HepG2 (cell line): ENCODE data around the gene EWSR1. TPM values are rescaled to one million over a fixed set of nuclear protein-coding genes. Genes with fewer than 3 reads are reported as not detected.

Source experiments
- ARNT2 ChIP-seq: sonication (generic); formaldehyde crosslinking; IDR thresholded peaks from 2 replicates; pipeline ENCODE4 v1.8.0; 2022; ENCODE audit warnings: mild to moderate bottlenecking, low read depth, missing genetic modification reagents, moderate library complexity
- DNMT1 ChIP-seq: sonication (generic); formaldehyde crosslinking; IDR thresholded peaks from 2 replicates; pipeline ENCODE4 v1.5.1; 2020; ENCODE audit warnings: mild to moderate bottlenecking, missing genetic modification reagents
- ETS1 ChIP-seq: sonication (generic); formaldehyde crosslinking; IDR thresholded peaks from 2 replicates; pipeline ENCODE4 v1.4.0; 2020; ENCODE audit warnings: missing genetic modification reagents
- GRHL1 ChIP-seq: sonication (generic); formaldehyde crosslinking; conservative IDR thresholded peaks from 2 replicates; pipeline ENCODE4 v1.8.0; 2022; ENCODE audit warnings: missing genetic modification reagents
- MAFG ChIP-seq: sonication (generic); formaldehyde crosslinking; IDR thresholded peaks from 2 replicates; pipeline ENCODE4 v1.5.1; 2020; ENCODE audit warnings: mild to moderate bottlenecking, missing genetic modification reagents
- NCOA2 ChIP-seq: sonication (generic); formaldehyde crosslinking; IDR thresholded peaks from 2 replicates; pipeline ENCODE4 v1.8.0; 2022; ENCODE audit warnings: inconsistent platforms
- NFYC ChIP-seq: IDR thresholded peaks from 2 replicates; pipeline ENCODE4 v1.6.1; 2016; ENCODE audit warnings: missing genetic modification reagents, missing compliant biosample characterization
- PITX1 ChIP-seq: sonication (generic); formaldehyde crosslinking; IDR thresholded peaks from 2 replicates; pipeline ENCODE4 v1.5.1; 2020; ENCODE audit warnings: mild to moderate bottlenecking, missing genetic modification reagents
- RCOR2 ChIP-seq: IDR thresholded peaks from 2 replicates; pipeline ENCODE4 v1.6.1; 2016; ENCODE audit warnings: missing biosample characterization, missing genetic modification reagents
- SETDB1 ChIP-seq: sonication (generic); formaldehyde crosslinking; IDR thresholded peaks from 2 replicates; pipeline ENCODE4 v1.5.1; 2020; ENCODE audit warnings: missing genetic modification reagents, mild to moderate bottlenecking, borderline replicate concordance
- ZBED4 ChIP-seq: sonication (generic); formaldehyde crosslinking; IDR thresholded peaks from 2 replicates; pipeline ENCODE4 v1.4.0; 2020; ENCODE audit warnings: missing genetic modification reagents, borderline replicate concordance
- ZC3H13 ChIP-seq: sonication (generic); formaldehyde crosslinking; IDR thresholded peaks from 2 replicates; pipeline ENCODE4 v1.8.1; 2023; ENCODE audit warnings: mild to moderate bottlenecking, missing genetic modification reagents, moderate library complexity
- ZKSCAN8 ChIP-seq: IDR thresholded peaks from 2 replicates; pipeline ENCODE4 v1.6.1; 2016; ENCODE audit warnings: borderline replicate concordance, missing genetic modification reagents, missing compliant biosample characterization
- ZNF232 ChIP-seq: sonication (generic); formaldehyde crosslinking; IDR thresholded peaks from 2 replicates; pipeline ENCODE4 v1.4.0; 2020; ENCODE audit warnings: missing genetic modification reagents, borderline replicate concordance
- ZNF543 ChIP-seq: sonication (generic); formaldehyde crosslinking; IDR thresholded peaks from 2 replicates; pipeline ENCODE4 v1.4.0; 2020; ENCODE audit warnings: mild to moderate bottlenecking, missing genetic modification reagents
- ZNF687 ChIP-seq: sonication (generic); formaldehyde crosslinking; IDR thresholded peaks from 2 replicates; pipeline ENCODE4 v1.5.1; 2020; ENCODE audit warnings: mild to moderate bottlenecking, missing genetic modification reagents, moderate library complexity
- ZNF713 ChIP-seq: sonication (generic); formaldehyde crosslinking; IDR thresholded peaks from 2 replicates; pipeline ENCODE4 v1.4.0; 2020; ENCODE audit warnings: mild to moderate bottlenecking, missing genetic modification reagents
- ZNF841 ChIP-seq: sonication (generic); formaldehyde crosslinking; IDR thresholded peaks from 2 replicates; pipeline ENCODE4 v1.8.1; 2023; ENCODE audit warnings: missing genetic modification reagents, borderline replicate concordance
- ZNF878 ChIP-seq: sonication (generic); formaldehyde crosslinking; IDR thresholded peaks from 2 replicates; pipeline ENCODE4 v1.8.1; 2023; ENCODE audit warnings: mild to moderate bottlenecking, missing genetic modification reagents, moderate library complexity
- polyA plus RNA-seq, 8 experiments: library from polyadenylated mRNA; depleted of rRNA in 3 of 8; stranded (reverse) in 7 of 8; unstranded in 1 of 8; fragments of >200 nt; fragmentation: Illumina TruSeq in 4 of 8; extraction: Trizol in 4 of 8; gene quantifications; 2 replicates each; pipeline versions ENCODE4 v1.2.1 to v1.2.3, GENCODE V29; 2011 to 2016; ENCODE audit warnings: low read depth in 4 of 8, missing spikeins in 1 of 8, mixed read lengths in 1 of 8; ENCODE audit not compliant: insufficient read depth in 1 of 8
- total RNA-seq, 5 experiments: library from RNA; depleted of rRNA; stranded (reverse); fragments of >200 nt; fragmentation: Illumina TruSeq; extraction: Trizol; gene quantifications; 2 replicates each; pipeline ENCODE4 v1.2.3, GENCODE V29; 2016; ENCODE audit warnings: low read depth in 1 of 5

EWSR1 gene
- total and polyA plus RNA-seq, 2 of the 13 experiments (the other 11 are each of a cell fraction or from before 2014, with no cell fraction given), result 211 to 326 TPM

GRCh38 chr22:29268511-29269229 is 602 bp downstream of the EWSR1 start (continued):
- no peak; the same call in none of the 2 replicates for TF ChIP-seq DNMT1 (CRISPR knock-in tag)
- TF ChIP-seq ZNF687 (CRISPR knock-in tag), result peak; percentile 95
- TF ChIP-seq PITX1, result no peak
- no peak for TF ChIP-seq ZNF713 (CRISPR knock-in tag)
- no peak for TF ChIP-seq SETDB1 (CRISPR knock-in tag)
- TF ChIP-seq ZNF232 (CRISPR knock-in tag), result peak; percentile 25; the same call in 1 of the 2 replicates
- TF ChIP-seq ZBED4 (CRISPR knock-in tag), result no peak
- no peak for TF ChIP-seq RCOR2
- no peak for TF ChIP-seq NCOA2 (CRISPR knock-in tag)
- TF ChIP-seq MAFG (CRISPR knock-in tag), result no peak
- TF ChIP-seq ZC3H13, result peak; percentile 61; the same call in 1 of the 2 replicates
- no peak for TF ChIP-seq ZNF878
- peak; percentile 67; the same call in 1 of the 2 replicates for TF ChIP-seq ZNF841 (CRISPR knock-in tag)
- no peak for TF ChIP-seq ETS1 (CRISPR knock-in tag)
- no peak for TF ChIP-seq GRHL1
- no peak for TF ChIP-seq ZKSCAN8 (CRISPR knock-in tag)
- 0 out of 2 replicates have a peak, but pooled peaks have one; percentile 54 for TF ChIP-seq ARNT2
- no peak for TF ChIP-seq NFYC
- 0 out of 2 replicates have a peak, but pooled peaks have one; percentile 52 for TF ChIP-seq ZNF543
